Heart right ventricle (tissue), 16 donors: ENCODE measurements around the gene NBEAL2. TPM values are rescaled to one million over a fixed set of nuclear protein-coding genes. Genes with fewer than 3 reads are reported as not detected.

Source experiments
- ATAC-seq, 8 donors: fragments of 200-7000 bp; cut with Tn5 transposase; one replicate each; pipeline ENCODE4 v1.9.1; 2020; ENCODE audit warnings: mild to moderate bottlenecking in 8 of 8, moderate library complexity in 8 of 8, moderate number of reproducible peaks in 1 of 8
- DNase-seq, 2 donors: peaks; one replicate each; pipeline ENCODE4 v3.0.0-alpha.2; 2020
- H3K27ac ChIP-seq, 10 donors: fragments of 200-600 bp; sonication (generic) in 2 of 10; one replicate each; pipeline versions ENCODE4 v1.5.0 to v1.8.0; 2020 to 2022; ENCODE audit warnings: mild to moderate bottlenecking in 3 of 10
- H3K27me3 ChIP-seq, 7 donors: fragments of 200-600 bp; one replicate each; pipeline ENCODE4 v1.8.0; 2021 to 2022; ENCODE audit warnings: mild to moderate bottlenecking in 2 of 7
- H3K36me3 ChIP-seq, 9 donors: fragments of 200-600 bp; sonication (generic) in 1 of 9; one replicate each; pipeline versions ENCODE4 v1.5.0 to v1.8.0; 2020 to 2022; ENCODE audit warnings: mild to moderate bottlenecking in 2 of 9
- H3K4me1 ChIP-seq, 9 donors: fragments of 200-600 bp; sonication (generic) in 1 of 9; one replicate each; pipeline versions ENCODE4 v1.5.0 to v1.8.0; 2020 to 2022; ENCODE audit warnings: mild to moderate bottlenecking in 4 of 9
- H3K4me3 ChIP-seq, 10 donors: fragments of 200-600 bp; sonication (generic) in 2 of 10; one replicate each; pipeline versions ENCODE4 v1.5.0 to v1.8.0; 2020 to 2022; ENCODE audit warnings: mild to moderate bottlenecking in 7 of 10, moderate library complexity in 2 of 10
- H3K9me3 ChIP-seq, 11 donors: fragments of 200-600 bp in 10 of 11; sonication (generic) in 2 of 11; one replicate each; pipeline versions ENCODE4 v1.5.0 to v1.8.0; 2013 to 2022; ENCODE audit warnings: mild to moderate bottlenecking in 2 of 11, control low read depth in 1 of 11, moderate library complexity in 1 of 11
- CTCF ChIP-seq, 9 donors: fragments of 200-600 bp; sonication (generic) in 2 of 9; IDR thresholded peaks; one replicate each; pipeline versions ENCODE4 v1.5.0 to v1.8.0; 2021 to 2022; ENCODE audit warnings: antibody characterized with exemption in 9 of 9, mild to moderate bottlenecking in 5 of 9, moderate library complexity in 1 of 9
- WGBS, 2 donors: extraction: QIAGEN DNeasy Blood & Tissue Kit; methylation state at CpG; one replicate each; pipeline ENCODE4 v1.1.7; 2013; ENCODE audit warnings: inconsistent platforms in 1 of 2; 5-methylcytosine and 5-hydroxymethylcytosine counted together
- intact Hi-C, 10 donors: fragments of 100-400 bp; cut with DNase I; formaldehyde crosslinking; loops; one replicate each; pipeline versions ENCODE4 v1.11.1 to v1.14.2; 2022
- polyA plus RNA-seq, 2 donors: library from polyadenylated mRNA; stranded (reverse); fragments of 200-250 nt; gene quantifications; one replicate each; pipeline ENCODE4 v1.2.3, GENCODE V29; 2013
- total RNA-seq, 10 donors: library from RNA; stranded (reverse); fragmentation: NEBNext Ultra II Directional in 3 of 10; extraction: Animal tissue kit (Norgen Biotek cat#: 25700) in 3 of 10; gene quantifications; one replicate each; pipeline versions ENCODE4 v1.2.1 to v1.2.4, GENCODE V29; 2021 to 2023
- donor health status: Arrhythmogenic right ventricular cardiomyopathy.
- donor health status: ischemic (EF 13 %, LVEDD 7.1; RV severe dilation, severe dysfunction).
- donor health status: healthy with polysubstance abuse.
- donor health status: DM: no; HTN: yes; CAD: no.
- donor health status: DM: no; HTN: no; CAD: no.
- donor health status: ischemic (EF 25% LVEDD 6.9; RV normal size, moderate dysfunction).
- donor health status: ischemic (EF 25% LVEDD 5.7; RV mildly dilated, moderate dysfunction).
- donor health status: healthy.
- donor health status: DM: yes; HTN: yes; CAD: no.
- donor health status: Ischemic cardiomyopathy.
- donor health status: ischemic (EF 35%, LVEDD 5.7; RV mildly dilated, moderate dysfunction).
- donor health status: nonischemic (EF 11% LVEDD 7.7; RV severe dilation, severe dysfunction).
- donor health status: DM: yes; HTN: yes; CAD: no.
- donor health status: PGD.
- donor health status: ischemic (EF 29% LVEDD 5.4; RV normal size, mild dysfunction).
- donor health status: nonischemic (EF 23%, LVEDD 6.1; RV moderate dilation, normal function).

The NBEAL2 gene
- total and polyA plus RNA-seq, 12 donors = 7.6 to 51.1 (median 13.7) TPM

GRCh38 chr3:46971742-46972141 lies 7.7 kb upstream of the NBEAL2 start:
- H3K9me3 ChIP-seq = no peaks in the 10 kb centered on the region
- no peaks in the 10 kb centered on the region for H3K27me3 ChIP-seq
- no peak for TF ChIP-seq CTCF (IDR thresholded peaks at IDR 0.05)
- DNase-seq (no peak), ATAC-seq (no peak)
- peaks cover 0 to 17% (median 0%) of the 10 kb centered on the region in 9 donors for H3K36me3 ChIP-seq
- H3K4me1 ChIP-seq = peaks cover 5 to 88% (median 73%) of the 10 kb centered on the region in 9 donors
- H3K4me3 ChIP-seq = no peak overlapping the region
- WGBS, 2 donors = 75 to 83% methylated on average over 1 of the region's 1 CpG
- peak overlapping the region in 7 of 10 donors; percentile 62 to 77 (median 69) for H3K27ac ChIP-seq
- intact Hi-C loops = loop anchor here in 1 of 10 donors (2.0 kb wide), 1 partner anchor 43 kb away; no protein-coding TSS in a partner anchor

DNA sequence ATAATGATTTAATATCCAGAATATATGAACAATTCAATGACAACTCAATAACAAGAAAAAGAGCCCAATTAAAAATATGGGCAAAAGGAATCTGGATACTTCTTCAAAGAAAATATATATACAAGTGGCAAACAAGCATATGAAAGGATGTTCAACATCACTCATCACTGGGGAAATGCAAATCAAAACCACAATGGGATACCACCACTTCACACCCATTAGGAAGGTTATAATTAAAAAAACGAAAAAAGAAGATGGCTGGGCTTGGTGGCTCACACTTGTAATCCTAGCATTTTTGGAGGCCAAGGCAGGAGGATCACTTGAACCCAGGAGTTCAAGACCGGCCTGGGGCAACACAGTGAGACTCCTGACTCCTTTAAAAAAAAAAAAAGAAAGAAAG lies 7.1 kb upstream of the NBEAL2 start:
- H3K27me3 ChIP-seq = no peaks in the 10 kb centered on the region
- H3K9me3 ChIP-seq = no peaks in the 10 kb centered on the region
- peaks cover 0 to 17% (median 0%) of the 10 kb centered on the region in 9 donors for H3K36me3 ChIP-seq
- H3K4me3 ChIP-seq = no peak overlapping the region
- TF ChIP-seq CTCF (IDR thresholded peaks at IDR 0.05) = no peak
- DNase-seq (no peak), ATAC-seq (no peak)
- 81 to 85% methylated on average over 2 of the region's 2 CpGs for WGBS, 2 donors
- peaks cover 5 to 87% (median 73%) of the 10 kb centered on the region in 9 donors for H3K4me1 ChIP-seq
- intact Hi-C loops = no loop called here
- no peak overlapping the region for H3K27ac ChIP-seq

GRCh38 chr3:46974421-46975171 lies 4.9 kb upstream of the NBEAL2 start:
- TF ChIP-seq CTCF (IDR thresholded peaks at IDR 0.05) = no peak
- 78 to 79% methylated on average over 9 of the region's 9 CpGs for WGBS, 2 donors

DNA sequence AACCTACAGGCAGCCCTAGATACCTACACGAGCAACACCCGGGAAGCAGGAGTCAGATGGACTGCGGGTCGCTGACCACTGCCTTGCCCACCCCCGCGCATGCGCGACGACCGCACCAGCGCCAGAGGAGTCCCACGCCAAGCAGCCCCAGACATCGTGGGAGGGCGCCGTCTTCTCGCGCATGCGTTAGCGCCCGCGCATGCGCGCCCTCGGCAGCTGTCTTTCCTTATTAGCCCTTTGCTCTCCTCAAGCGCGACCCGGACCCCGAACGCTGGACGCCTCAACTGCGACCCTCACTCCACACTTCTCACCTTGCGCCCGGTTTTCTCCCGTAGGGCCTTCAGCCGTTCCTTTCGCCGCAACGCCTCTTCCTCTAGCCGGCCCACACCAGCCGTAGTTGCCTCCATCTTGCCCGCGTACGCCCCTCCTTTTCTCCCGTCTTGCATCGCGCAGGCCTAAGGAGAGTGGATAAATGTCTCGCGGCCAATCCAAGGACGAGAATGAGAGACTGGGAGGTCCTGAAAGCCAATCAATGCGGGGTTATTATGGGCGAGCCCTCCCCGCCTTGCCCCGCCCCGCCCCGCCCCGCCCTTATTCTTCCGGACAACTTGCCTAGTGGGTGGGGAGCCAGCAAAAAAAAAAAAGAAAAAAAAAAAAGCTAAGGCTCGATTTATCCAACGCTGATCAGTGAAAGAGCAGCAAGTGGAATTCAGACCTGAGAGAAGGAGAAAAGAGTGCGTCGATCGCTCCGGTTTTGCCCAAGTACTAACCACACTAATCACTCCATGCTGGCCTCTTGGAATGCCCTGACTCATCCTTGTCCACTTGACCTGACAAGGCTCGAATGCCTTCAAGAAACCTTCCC lies 2.9 kb upstream of the NBEAL2 start, which contains the start of gene CCDC12:
CCDC12 (minus strand) TSS at position 420 of the 865 bp plus-strand sequence; CDS start at position 407, 13 bp downstream.
- peak within 1 kb of the TSS; percentile 69 to 96 (median 90) for H3K27ac ChIP-seq
- intact Hi-C loops = loop anchor here in 5 of 10 donors (5.0 kb wide), 2 partner anchors 44 to 49 kb away; no protein-coding TSS in a partner anchor

More at GRCh38 chr3:46974421-46975171, 4.9 kb upstream of the NBEAL2 start:
- DNase-seq (no peak), ATAC-seq (no peak)
- Histone ChIP-seq H3K27ac (peak overlapping the region in 1 of 10 donors; percentile 56), H3K36me3 (peaks cover 0 to 5% (median 0%) of the 10 kb centered on the region in 9 donors), H3K4me3 (peak overlapping the region in 3 of 10 donors; percentile 1 to 86 (median 80)), H3K4me1 (peaks cover 3 to 84% (median 72%) of the 10 kb centered on the region in 9 donors), H3K9me3 (no peaks in the 10 kb centered on the region), H3K27me3 (no peaks in the 10 kb centered on the region)
- intact Hi-C loops = loop anchor here in 5 of 10 donors (5.0 kb wide), 2 partner anchors 42 to 47 kb away; no protein-coding TSS in a partner anchor

More for the DNA sequence above, 2.9 kb upstream of the NBEAL2 start, which contains the start of gene CCDC12:
- peak; percentile 89 to 95 (median 92) for ATAC-seq
- Histone ChIP-seq H3K9me3 (no peaks in the 10 kb centered on the region), H3K4me1 (peaks cover 3 to 78% (median 69%) of the 10 kb centered on the region in 9 donors), H3K36me3 (peaks cover 0 to 3% (median 0%) of the 10 kb centered on the region in 9 donors), H3K4me3 (peak within 1 kb of the TSS; percentile 47 to 90 (median 80)), H3K27me3 (no peaks in the 10 kb centered on the region)
- peak; percentile 88 to 98 for DNase-seq
- 0% methylated on average over 64 of the region's 64 CpGs for WGBS, 2 donors
- peak in 1 of 9 donors; percentile 10 for TF ChIP-seq CTCF (IDR thresholded peaks at IDR 0.05)
